HCT116 (cell line): Measurements from ENCODE around the gene COPG2. TPM values are rescaled to one million over a fixed set of nuclear protein-coding genes. Genes with fewer than 3 reads are reported as not detected.

Experiments used
- ATAC-seq: fragments of 200-7000 bp; cut with Tn5 transposase; 2 replicates; pipeline ENCODE4 v1.9.1; 2020; ENCODE audit warnings: mild to moderate bottlenecking, moderate library complexity
- BruUV-seq: library from RNA; stranded (reverse); fragments of 400-500 nt; replicated peaks from 2 replicates; lab custom pipeline; 2021; lab: Mats Ljungman, UMichigan
- CTCF ChIA-PET: fragments of 300-600 bp; sonication (Branson Sonifier 250); formaldehyde crosslinking; loops from one replicate; lab custom pipeline; 2021; ENCODE audit warnings: antibody characterized with exemption; lab: Charles Lee
- POLR2A ChIA-PET: fragments of 300-600, 350-600 bp; sonication (Branson Sonifier 250); formaldehyde crosslinking; loops from one replicate; lab custom pipeline; 2021; ENCODE audit warnings: antibody characterized with exemption; lab: Charles Lee
- RAD21 ChIA-PET, 2 experiments: fragments of 300-600 bp; sonication (Branson Sonifier 250); formaldehyde crosslinking; loops; one replicate each; lab custom pipeline; 2023; ENCODE audit warnings: low total read pairs in 2 of 2; ENCODE audit not compliant: uncharacterized antibody in 2 of 2, unreplicated experiment in 2 of 2, low non-redundant PET in 1 of 2; lab: Charles Lee
- DNase-seq: peaks from one replicate; pipeline ENCODE4 v3.0.0-alpha.2; 2010; ENCODE audit warnings: low read depth, low spot score
- H2AFZ ChIP-seq: fragments of 200-600 bp; shearing (Covaris generic), sonication (generic); 2 replicates; pipeline ENCODE4 v1.6.1; 2017; ENCODE audit warnings: low read depth, mixed run types, mixed read lengths, antibody characterized with exemption, low read length; ENCODE audit not compliant: poor library complexity, severe bottlenecking
- H3K27ac ChIP-seq: 2 replicates; pipeline ENCODE4 v1.5.1; 2012; ENCODE audit warnings: low read depth, low read length
- H3K27me3 ChIP-seq: fragments of 200-600 bp; sonication (generic); 2 replicates; pipeline ENCODE4 v1.6.1; 2016; ENCODE audit warnings: mixed run types, low read length, mixed read lengths; ENCODE audit not compliant: insufficient read depth
- H3K36me3 ChIP-seq, 2 experiments: fragments of 200-500 bp in 1 of 2; fragments of 200-600 bp in 1 of 2; sonication (Bioruptor generic) in 1 of 2; sonication (generic) in 1 of 2; 2 replicates each; pipeline versions ENCODE4 v1.5.1 to v1.6.1; 2014 to 2016; ENCODE audit warnings: low read length in 2 of 2, inconsistent platforms in 1 of 2, mixed read lengths in 1 of 2, mixed run types in 1 of 2; ENCODE audit not compliant: insufficient read depth in 2 of 2, control insufficient read depth in 1 of 2
- H3K4me1 ChIP-seq, 2 experiments: fragments of 200-600 bp in 1 of 2; sonication (generic) in 1 of 2; 2 replicates each; pipeline versions ENCODE4 v1.5.1 to v1.6.1; 2012 to 2017; ENCODE audit warnings: low read length in 2 of 2, inconsistent platforms in 1 of 2, mild to moderate bottlenecking in 1 of 2, mixed read lengths in 1 of 2, mixed run types in 1 of 2, moderate library complexity in 1 of 2; ENCODE audit not compliant: insufficient read depth in 2 of 2, control insufficient read depth in 1 of 2
- H3K4me2 ChIP-seq: fragments of 200-600 bp; sonication (generic); 2 replicates; pipeline ENCODE4 v1.6.1; 2017; ENCODE audit warnings: mixed run types, low read length, mixed read lengths
- H3K4me3 ChIP-seq, 2 experiments: fragments of 200-600 bp in 1 of 2; sonication (generic) in 1 of 2; replicated peaks in 1 of 2; 2 replicates each; pipeline ENCODE4 v1.5.1; 2011 to 2016; ENCODE audit warnings: low read length in 2 of 2, control low read depth in 1 of 2, low read depth in 1 of 2, mild to moderate bottlenecking in 1 of 2, mixed read lengths in 1 of 2, mixed run types in 1 of 2
- H3K79me2 ChIP-seq: fragments of 200-600 bp; sonication (generic); 2 replicates; pipeline ENCODE4 v1.6.1; 2017; ENCODE audit warnings: mild to moderate bottlenecking, mixed run types, low read length, moderate library complexity, mixed read lengths; ENCODE audit not compliant: insufficient read depth
- H3K9ac ChIP-seq: fragments of 200-600 bp; sonication (generic); 2 replicates; pipeline ENCODE4 v1.6.1; 2016; ENCODE audit warnings: low read length, mixed read lengths
- H3K9me2 ChIP-seq: fragments of 200-600 bp; sonication (generic), shearing (Covaris generic); 2 replicates; pipeline ENCODE4 v1.6.1; 2017; ENCODE audit warnings: mixed run types, mild to moderate bottlenecking, moderate library complexity; ENCODE audit not compliant: insufficient read depth
- H3K9me3 ChIP-seq, 2 experiments: fragments of 200-500 bp in 1 of 2; fragments of 200-600 bp in 1 of 2; sonication (Bioruptor generic) in 1 of 2; sonication (generic) in 1 of 2; 2 replicates each; pipeline ENCODE4 v1.6.1; 2014 to 2017; ENCODE audit warnings: low read length in 2 of 2, mixed read lengths in 2 of 2, inconsistent platforms in 1 of 2, low read depth in 1 of 2, mild to moderate bottlenecking in 1 of 2, mixed run types in 1 of 2, moderate library complexity in 1 of 2; ENCODE audit not compliant: control insufficient read depth in 1 of 2, insufficient read depth in 1 of 2
- H4K20me1 ChIP-seq: fragments of 200-600 bp; sonication (generic), shearing (Covaris generic); 2 replicates; pipeline ENCODE4 v1.6.1; 2017; ENCODE audit warnings: mixed run types, mild to moderate bottlenecking, moderate library complexity; ENCODE audit not compliant: insufficient read depth
- ELF1 ChIP-seq: IDR thresholded peaks from 2 replicates; pipeline ENCODE4 v1.6.1; 2012; ENCODE audit warnings: low read depth, borderline replicate concordance
- EZH2 ChIP-seq: fragments of 200-600 bp; sonication (generic); IDR thresholded peaks from 2 replicates; pipeline ENCODE4 v1.6.1; 2017; ENCODE audit warnings: antibody characterized with exemption, mixed run types
- JUND ChIP-seq: IDR thresholded peaks from 2 replicates; pipeline ENCODE4 v1.6.1; 2012
- POLR2AphosphoS5 ChIP-seq: IDR thresholded peaks from 2 replicates; pipeline ENCODE4 v1.6.1; 2011; ENCODE audit warnings: mild to moderate bottlenecking, low read depth, low read length, moderate library complexity
- SIN3A ChIP-seq: IDR thresholded peaks from 2 replicates; pipeline ENCODE4 v1.6.1; 2012; ENCODE audit warnings: low read depth
- TCF7L2 ChIP-seq: IDR thresholded peaks from 2 replicates; pipeline ENCODE4 v1.7.0; 2011; ENCODE audit warnings: borderline replicate concordance, inconsistent platforms; ENCODE audit not compliant: insufficient read depth, insufficient read length; ENCODE audit errors: extremely low read depth
- ZNF274 ChIP-seq: fragments of 200-500 bp; sonication (Bioruptor generic); IDR thresholded peaks from 2 replicates; pipeline ENCODE4 v1.6.1; 2014; ENCODE audit warnings: mild to moderate bottlenecking, low read depth, low read length, inconsistent platforms
- intact Hi-C: fragments of 100-400 bp; cut with micrococcal nuclease; formaldehyde crosslinking; loops from 2 replicates; pipeline ENCODE4 v1.10.0; 2022
- total RNA-seq: library from RNA; stranded (reverse); gene quantifications from one replicate; pipeline ENCODE4 v1.2.1, GENCODE V29; 2021; ENCODE audit not compliant: unreplicated experiment
- TF ChIP-seq, protein P1 (sequence below), 3 experiments: fragments of 200-600 bp in 1 of 3; sonication (generic) in 1 of 3; IDR thresholded peaks in 2 of 3; conservative IDR thresholded peaks in 1 of 3; 2 replicates each; pipeline ENCODE4 v1.5.1; 2012 to 2017; ENCODE audit warnings: low read depth in 2 of 3, low read length in 2 of 3, antibody characterized with exemption in 1 of 3, borderline replicate concordance in 1 of 3, control low read depth in 1 of 3, mild to moderate bottlenecking in 1 of 3, mixed read lengths in 1 of 3, mixed run types in 1 of 3, moderate library complexity in 1 of 3; ENCODE audit not compliant: insufficient read depth in 1 of 3
- TF ChIP-seq, protein P2 (sequence below): IDR thresholded peaks from 2 replicates; pipeline ENCODE4 v1.6.1; 2011; ENCODE audit warnings: mild to moderate bottlenecking, low read length, moderate library complexity; ENCODE audit not compliant: insufficient replicate concordance; ENCODE audit errors: extremely low read depth
- TF ChIP-seq, protein P3 (sequence below): IDR thresholded peaks from 2 replicates; pipeline ENCODE4 v1.6.1; 2012

Gene COPG2
- total RNA-seq, 1 experiment from 2014 or later: 31.0 TPM

DNA sequence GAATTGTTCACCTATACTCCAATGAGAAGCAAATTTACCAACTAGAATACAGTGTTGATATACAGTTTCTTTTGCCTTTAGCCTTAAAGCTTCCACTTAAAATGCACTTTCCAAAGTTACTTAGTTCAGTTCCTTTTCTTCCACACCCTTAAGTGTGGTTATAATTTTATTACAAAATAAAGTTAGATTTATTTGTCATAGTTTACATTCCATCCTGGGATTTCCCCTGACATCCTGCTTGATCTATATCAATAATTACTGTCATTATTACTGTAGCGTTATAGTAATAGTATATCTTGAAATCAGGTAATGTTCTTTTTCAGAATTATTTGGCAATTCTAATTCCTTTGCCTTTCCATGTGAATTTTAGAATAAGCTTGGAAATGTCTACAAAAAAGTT, 199.9 kb downstream of the COPG2 start:
- no peaks in the 10 kb centered on the region for H3K27me3 ChIP-seq
- H3K9me3 ChIP-seq: no peaks in the 10 kb centered on the region
- no peak overlapping the region for H3K4me3 ChIP-seq
- no peak overlapping the region for H2AFZ ChIP-seq
- no TSS peak for BruUV-seq
- ChIA-PET RAD21 (no interaction called here), CTCF (no interaction called here)
- intact Hi-C loops: no loop called here
- no peak overlapping the region for H3K27ac ChIP-seq
- no peaks in the 10 kb centered on the region for H3K4me1 ChIP-seq
- H3K79me2 ChIP-seq: no peaks in the 10 kb centered on the region
- TF ChIP-seq ELF1: no peak
- TF ChIP-seq, protein P1, sequence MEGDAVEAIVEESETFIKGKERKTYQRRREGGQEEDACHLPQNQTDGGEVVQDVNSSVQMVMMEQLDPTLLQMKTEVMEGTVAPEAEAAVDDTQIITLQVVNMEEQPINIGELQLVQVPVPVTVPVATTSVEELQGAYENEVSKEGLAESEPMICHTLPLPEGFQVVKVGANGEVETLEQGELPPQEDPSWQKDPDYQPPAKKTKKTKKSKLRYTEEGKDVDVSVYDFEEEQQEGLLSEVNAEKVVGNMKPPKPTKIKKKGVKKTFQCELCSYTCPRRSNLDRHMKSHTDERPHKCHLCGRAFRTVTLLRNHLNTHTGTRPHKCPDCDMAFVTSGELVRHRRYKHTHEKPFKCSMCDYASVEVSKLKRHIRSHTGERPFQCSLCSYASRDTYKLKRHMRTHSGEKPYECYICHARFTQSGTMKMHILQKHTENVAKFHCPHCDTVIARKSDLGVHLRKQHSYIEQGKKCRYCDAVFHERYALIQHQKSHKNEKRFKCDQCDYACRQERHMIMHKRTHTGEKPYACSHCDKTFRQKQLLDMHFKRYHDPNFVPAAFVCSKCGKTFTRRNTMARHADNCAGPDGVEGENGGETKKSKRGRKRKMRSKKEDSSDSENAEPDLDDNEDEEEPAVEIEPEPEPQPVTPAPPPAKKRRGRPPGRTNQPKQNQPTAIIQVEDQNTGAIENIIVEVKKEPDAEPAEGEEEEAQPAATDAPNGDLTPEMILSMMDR (IDR thresholded peaks at IDR 0.05 in 2 of 3, conservative IDR thresholded peaks at IDR 0.05 in 1 of 3; ENCODE audit: borderline replicate concordance in 1 of 3, insufficient read depth in 1 of 3, low read depth in 2 of 3, low read length in 2 of 3): no peak
- TF ChIP-seq JUND: no peak
- TF ChIP-seq POLR2AphosphoS5: no peak
- TF ChIP-seq, protein P2, sequence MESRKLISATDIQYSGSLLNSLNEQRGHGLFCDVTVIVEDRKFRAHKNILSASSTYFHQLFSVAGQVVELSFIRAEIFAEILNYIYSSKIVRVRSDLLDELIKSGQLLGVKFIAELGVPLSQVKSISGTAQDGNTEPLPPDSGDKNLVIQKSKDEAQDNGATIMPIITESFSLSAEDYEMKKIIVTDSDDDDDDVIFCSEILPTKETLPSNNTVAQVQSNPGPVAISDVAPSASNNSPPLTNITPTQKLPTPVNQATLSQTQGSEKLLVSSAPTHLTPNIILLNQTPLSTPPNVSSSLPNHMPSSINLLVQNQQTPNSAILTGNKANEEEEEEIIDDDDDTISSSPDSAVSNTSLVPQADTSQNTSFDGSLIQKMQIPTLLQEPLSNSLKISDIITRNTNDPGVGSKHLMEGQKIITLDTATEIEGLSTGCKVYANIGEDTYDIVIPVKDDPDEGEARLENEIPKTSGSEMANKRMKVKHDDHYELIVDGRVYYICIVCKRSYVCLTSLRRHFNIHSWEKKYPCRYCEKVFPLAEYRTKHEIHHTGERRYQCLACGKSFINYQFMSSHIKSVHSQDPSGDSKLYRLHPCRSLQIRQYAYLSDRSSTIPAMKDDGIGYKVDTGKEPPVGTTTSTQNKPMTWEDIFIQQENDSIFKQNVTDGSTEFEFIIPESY: no peak
- TF ChIP-seq EZH2: no peak
- TF ChIP-seq, protein P3, sequence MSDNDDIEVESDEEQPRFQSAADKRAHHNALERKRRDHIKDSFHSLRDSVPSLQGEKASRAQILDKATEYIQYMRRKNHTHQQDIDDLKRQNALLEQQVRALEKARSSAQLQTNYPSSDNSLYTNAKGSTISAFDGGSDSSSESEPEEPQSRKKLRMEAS: no peak
- no peak for TF ChIP-seq ZNF274
- TF ChIP-seq TCF7L2: no peak
- TF ChIP-seq SIN3A: no peak
- TF ChIP-seq, all 23 proteins: peak for 0
- Histone ChIP-seq H3K36me3 (no peaks in the 10 kb centered on the region), H3K9me2 (no peaks in the 10 kb centered on the region), H3K9ac (no peak overlapping the region), H4K20me1 (no peaks in the 10 kb centered on the region), H3K4me2 (no peak overlapping the region)
- no peak for DNase-seq
- POLR2A ChIA-PET: no interaction called here
- ATAC-seq: no peak
